GM18870 (cell line): Measurements from ENCODE around the gene SLC44A5.
A peak's percentile ranks its signal among the peaks of the same experiment; 100 is the strongest.
"Not testable (repeated sequence)": the region's sequence is repeated elsewhere in the genome, so short reads cannot be mapped to it uniquely, and the experiment has no call there.

Experiments
- ATAC-seq: cut with Tn5 transposase; IDR thresholded peaks from one replicate; pipeline ENCODE4 v1.9.1; 2021; ENCODE audit warnings: moderate library complexity; ENCODE audit not compliant: unreplicated experiment

Gene SLC44A5

GRCh38 chr1:75611014-75611413 lies at the start of gene SLC44A5:
SLC44A5 (minus strand) TSS chr1:75611114; CDS start chr1:75541447, 69,667 bp downstream.
- ATAC-seq, result no peak

GRCh38 chr1:75655931-75656330 lies 45.0 kb upstream of the SLC44A5 start:
- ATAC-seq, result no peak

- not testable (repeated sequence) for ATAC-seq
Observed at GRCh38 chr1:75647183-75647582, 36.3 kb upstream of the SLC44A5 start.

- ATAC-seq, result not testable (repeated sequence)
Observed at GRCh38 chr1:75645153-75645552, 34.2 kb upstream of the SLC44A5 start.

- no peak for ATAC-seq
Observed at GRCh38 chr1:75643460-75643859, 32.5 kb upstream of the SLC44A5 start.

- no peak for ATAC-seq
Observed at GRCh38 chr1:75641325-75641724, 30.4 kb upstream of the SLC44A5 start.

- no peak for ATAC-seq
Observed at GRCh38 chr1:75640137-75640536, 29.2 kb upstream of the SLC44A5 start.

GRCh38 chr1:75632350-75632949 lies 21.5 kb upstream of the SLC44A5 start:
- peak; percentile 76 for ATAC-seq

GRCh38 chr1:75630998-75631397 lies 20.1 kb upstream of the SLC44A5 start:
- no peak for ATAC-seq

GRCh38 chr1:75630004-75630594 lies 19.2 kb upstream of the SLC44A5 start:
- no peak for ATAC-seq

- ATAC-seq, result no peak
Observed at GRCh38 chr1:75625795-75626194, 14.9 kb upstream of the SLC44A5 start.

- ATAC-seq, result no peak
Observed at GRCh38 chr1:75618382-75618781, 7.5 kb upstream of the SLC44A5 start.

- no peak for ATAC-seq
Observed at GRCh38 chr1:75616436-75617433, 5.8 kb upstream of the SLC44A5 start.

GRCh38 chr1:75615613-75616435 lies 4.9 kb upstream of the SLC44A5 start:
- ATAC-seq, result no peak

- ATAC-seq, result no peak
Observed at GRCh38 chr1:75614399-75614756, 3.5 kb upstream of the SLC44A5 start.

GRCh38 chr1:75613916-75614315 lies 3.0 kb upstream of the SLC44A5 start:
- ATAC-seq, result no peak

GRCh38 chr1:75612976-75613375 lies 2.1 kb upstream of the SLC44A5 start:
- no peak for ATAC-seq

GRCh38 chr1:75602486-75602885 lies 8.4 kb downstream of the SLC44A5 start:
- no peak for ATAC-seq

- ATAC-seq, result no peak
Observed at GRCh38 chr1:75600781-75601180, 10.1 kb downstream of the SLC44A5 start.

GRCh38 chr1:75594327-75594726 lies 16.6 kb downstream of the SLC44A5 start:
- no peak for ATAC-seq

- ATAC-seq, result not testable (repeated sequence)
Observed at GRCh38 chr1:75593457-75593856, 17.5 kb downstream of the SLC44A5 start.
